CMK (cell line): ENCODE results near the gene UPF3B.
"Not testable (repeated sequence)": the region's sequence is repeated elsewhere in the genome, so short reads cannot be mapped to it uniquely, and the experiment has no call there.

Source experiments
- DNase-seq: peaks from one replicate; pipeline ENCODE4 v3.0.0-alpha.2; 2010; ENCODE audit warnings: low read depth

Gene UPF3B, protein sequence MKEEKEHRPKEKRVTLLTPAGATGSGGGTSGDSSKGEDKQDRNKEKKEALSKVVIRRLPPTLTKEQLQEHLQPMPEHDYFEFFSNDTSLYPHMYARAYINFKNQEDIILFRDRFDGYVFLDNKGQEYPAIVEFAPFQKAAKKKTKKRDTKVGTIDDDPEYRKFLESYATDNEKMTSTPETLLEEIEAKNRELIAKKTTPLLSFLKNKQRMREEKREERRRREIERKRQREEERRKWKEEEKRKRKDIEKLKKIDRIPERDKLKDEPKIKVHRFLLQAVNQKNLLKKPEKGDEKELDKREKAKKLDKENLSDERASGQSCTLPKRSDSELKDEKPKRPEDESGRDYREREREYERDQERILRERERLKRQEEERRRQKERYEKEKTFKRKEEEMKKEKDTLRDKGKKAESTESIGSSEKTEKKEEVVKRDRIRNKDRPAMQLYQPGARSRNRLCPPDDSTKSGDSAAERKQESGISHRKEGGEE

DNA sequence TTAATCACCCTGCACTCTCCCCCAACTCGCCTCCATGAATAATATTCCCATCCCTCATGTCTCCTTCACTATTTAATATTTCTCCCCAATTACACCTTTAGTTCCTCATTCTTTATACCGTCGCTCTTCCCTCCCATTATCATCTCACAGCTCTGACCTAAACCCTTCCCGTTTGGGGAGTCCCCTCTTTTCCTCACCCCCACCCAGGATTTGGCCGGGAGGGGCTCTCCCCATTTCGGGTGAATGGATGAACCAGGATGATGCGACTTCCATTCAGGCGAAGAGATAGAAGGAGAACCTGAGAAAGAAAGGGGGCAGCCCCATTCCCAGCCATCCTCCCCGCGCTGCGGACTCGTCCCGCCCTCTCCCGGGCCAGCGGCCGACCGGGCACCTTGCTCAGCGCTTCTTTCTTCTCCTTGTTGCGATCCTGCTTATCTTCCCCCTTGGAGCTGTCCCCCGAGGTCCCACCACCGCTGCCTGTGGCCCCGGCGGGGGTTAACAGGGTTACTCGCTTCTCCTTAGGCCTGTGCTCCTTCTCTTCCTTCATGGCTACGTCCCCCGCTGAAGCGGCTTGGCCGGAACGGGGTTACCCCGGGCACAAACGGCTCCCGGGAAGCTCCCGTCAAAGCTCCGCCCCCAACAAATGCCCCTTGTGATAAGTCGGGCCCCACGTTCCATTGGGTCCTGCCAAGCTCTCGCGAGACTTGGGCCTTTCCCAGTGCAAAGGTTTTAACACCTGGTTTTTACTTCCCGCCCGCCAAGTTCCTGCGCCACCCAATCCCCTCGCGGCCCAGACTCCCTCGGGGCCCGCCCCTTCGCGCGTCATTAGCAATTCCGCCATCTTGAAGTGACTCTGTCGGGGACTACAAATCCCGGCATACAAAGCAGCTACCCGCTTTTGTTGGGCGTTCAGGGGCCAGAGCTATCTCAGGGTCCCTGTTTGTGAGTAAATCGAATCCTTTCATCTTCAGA, at the start of gene UPF3B:
UPF3B (minus strand) TSS at position 582 of the 972 bp plus-strand sequence; CDS start at position 547, 35 bp downstream.
- DNase-seq = peak; percentile 91

DNA sequence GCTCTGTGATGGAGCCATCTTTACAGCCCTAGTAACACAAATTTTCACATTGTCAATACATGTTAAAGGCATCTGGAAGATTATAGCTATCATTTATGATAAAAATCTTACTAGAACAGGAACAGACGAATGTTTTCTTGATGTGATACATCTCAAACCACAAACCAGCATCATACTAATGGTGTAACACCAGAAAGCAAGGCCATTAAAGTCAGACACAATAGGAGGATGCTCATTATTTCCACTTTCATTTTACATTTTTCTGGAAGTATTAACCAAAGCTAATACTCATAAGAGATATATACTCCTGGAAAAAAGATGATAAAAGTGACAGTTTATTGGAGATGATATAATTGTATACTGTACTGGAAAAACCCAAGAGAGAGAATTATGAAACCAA, 48.2 kb upstream of the UPF3B start:
- DNase-seq = no peak

DNA sequence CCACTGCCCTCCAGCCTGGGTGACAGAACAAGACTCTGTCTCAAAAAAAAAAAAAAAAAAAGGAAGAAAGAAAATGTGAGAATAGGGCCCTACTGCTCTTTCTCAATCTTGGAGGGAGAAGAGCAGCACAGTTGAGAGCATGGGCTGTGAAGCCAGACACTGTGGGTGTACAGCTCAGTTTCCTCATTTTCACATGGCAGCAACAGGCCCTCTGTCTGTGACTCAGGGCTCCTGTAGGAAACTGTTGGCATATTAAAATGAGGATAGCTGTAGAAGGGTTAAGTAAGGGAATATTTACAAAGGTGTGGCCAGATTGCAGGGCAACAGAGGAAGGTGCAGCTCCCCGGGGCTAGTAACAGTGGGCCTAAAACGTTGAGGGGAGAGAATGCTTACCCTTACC, 46.4 kb upstream of the UPF3B start:
- no peak for DNase-seq

DNA sequence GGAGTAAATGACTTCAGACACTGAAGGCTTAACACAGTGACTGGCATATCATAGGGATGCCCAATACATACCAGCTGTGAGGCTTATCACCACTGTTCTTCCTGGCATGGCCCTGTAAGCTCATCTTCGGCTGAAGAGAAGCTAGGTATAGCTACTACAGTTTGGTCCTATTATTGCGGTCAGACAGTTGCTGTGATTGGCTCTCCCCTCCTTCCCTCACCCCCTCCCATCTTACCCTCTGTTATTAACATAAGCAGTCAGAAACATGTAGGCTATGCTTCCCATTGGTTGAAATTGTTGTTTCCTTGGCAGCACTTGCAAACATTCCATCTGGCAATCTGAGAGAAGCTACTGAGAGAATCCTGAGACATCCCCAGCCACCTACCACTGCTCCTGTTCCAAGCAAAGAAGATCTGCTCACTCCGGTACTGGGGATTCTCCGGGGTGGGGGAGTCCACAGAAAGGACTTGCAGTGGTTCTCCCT, 43.1 kb upstream of the UPF3B start, which contains the start of gene AKAP14:
AKAP14 (plus strand) TSS at position 51 of the 484 bp plus-strand sequence. CDS start 7,331 bp downstream, outside the sequence.
- no peak for DNase-seq

DNA sequence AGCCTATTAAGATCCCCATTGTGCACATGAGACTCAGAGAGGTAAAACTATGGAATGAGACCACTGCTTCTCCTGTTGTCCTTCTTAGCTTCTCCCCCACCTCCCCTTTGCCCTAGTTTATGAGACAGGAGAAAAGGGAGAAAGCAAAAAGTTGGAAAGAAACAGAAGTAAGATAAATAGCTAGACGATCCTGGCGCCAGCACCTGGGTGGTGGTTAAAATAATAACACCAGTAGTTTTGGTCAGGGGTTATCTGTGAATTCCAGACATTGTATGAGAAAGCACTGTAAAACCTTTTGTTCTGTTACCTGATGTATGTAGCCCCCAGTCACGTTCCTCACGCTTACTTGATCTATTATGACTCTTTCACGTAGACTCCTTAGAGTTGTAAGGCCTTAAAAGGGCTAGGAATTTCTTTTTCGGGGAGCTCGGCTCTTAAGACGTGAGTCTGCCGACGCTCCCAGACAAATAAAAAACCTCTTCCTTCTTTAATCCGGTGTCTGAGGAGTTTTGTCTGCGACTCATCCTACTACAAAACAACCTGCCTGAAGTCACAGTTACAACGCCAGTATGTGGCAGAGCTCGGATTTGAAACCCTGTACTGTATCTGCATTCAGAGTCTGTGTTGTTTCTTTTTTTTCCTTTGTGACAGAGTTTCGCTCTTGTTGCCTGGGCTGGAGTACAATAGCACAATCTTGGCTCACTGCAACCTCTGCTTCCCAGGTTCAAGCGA, 39.4 kb upstream of the UPF3B start:
- DNase-seq = not testable (repeated sequence)

DNA sequence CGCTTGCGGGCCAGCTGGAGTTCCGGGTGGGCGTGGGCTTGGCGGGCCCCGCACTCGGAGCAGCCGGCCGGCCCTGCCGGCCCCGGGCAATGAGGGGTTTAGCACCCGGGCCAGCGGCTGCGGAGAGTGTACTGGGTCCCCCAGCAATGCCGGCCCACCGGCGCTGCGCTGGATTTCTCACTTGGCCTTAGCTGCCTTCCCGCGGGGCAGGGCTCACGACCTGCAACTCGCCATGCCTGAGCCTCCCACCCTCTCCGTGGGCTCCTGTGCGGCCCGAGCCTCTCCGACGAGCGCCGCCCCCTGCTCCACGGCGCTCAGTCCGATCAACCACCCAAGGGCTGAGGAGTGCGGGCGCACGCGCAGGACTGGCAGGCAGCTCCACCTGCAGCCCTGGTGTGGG, 37.9 kb upstream of the UPF3B start:
- not testable (repeated sequence) for DNase-seq

DNA sequence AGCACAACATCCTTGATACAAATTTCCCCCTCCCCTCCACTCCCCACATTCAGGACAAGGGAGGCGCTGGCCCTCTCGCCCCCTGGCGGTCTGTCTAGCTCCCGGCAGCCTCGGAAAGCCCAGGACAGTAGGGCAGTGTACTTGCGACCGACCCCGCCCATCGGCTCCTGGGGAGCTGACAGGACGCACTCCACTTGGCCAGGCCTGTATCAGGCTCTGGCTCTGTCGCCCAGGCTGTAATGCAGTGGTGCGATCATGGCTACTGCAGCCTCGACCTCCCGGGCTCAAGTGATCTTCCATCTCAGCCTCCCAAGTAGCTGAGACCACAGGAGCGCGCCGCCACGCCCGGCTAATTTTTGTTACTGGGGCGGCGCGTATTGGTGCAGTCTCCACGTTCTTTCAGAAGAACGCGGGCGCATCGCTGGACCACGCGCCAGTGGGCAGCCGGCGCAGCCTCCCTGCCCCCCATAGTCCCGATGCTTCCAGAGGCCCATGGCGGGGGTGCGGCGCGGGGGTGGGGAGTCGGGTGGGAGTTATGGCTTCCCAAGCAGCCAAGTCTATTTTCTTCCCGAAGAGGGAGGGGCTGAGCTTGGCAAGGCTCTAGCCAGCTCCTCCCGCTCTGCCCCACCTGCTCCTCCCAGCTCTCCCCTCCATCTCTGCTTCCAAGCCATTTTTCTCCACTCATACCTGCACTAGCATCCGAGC, 35.1 kb upstream of the UPF3B start:
- no peak for DNase-seq

DNA sequence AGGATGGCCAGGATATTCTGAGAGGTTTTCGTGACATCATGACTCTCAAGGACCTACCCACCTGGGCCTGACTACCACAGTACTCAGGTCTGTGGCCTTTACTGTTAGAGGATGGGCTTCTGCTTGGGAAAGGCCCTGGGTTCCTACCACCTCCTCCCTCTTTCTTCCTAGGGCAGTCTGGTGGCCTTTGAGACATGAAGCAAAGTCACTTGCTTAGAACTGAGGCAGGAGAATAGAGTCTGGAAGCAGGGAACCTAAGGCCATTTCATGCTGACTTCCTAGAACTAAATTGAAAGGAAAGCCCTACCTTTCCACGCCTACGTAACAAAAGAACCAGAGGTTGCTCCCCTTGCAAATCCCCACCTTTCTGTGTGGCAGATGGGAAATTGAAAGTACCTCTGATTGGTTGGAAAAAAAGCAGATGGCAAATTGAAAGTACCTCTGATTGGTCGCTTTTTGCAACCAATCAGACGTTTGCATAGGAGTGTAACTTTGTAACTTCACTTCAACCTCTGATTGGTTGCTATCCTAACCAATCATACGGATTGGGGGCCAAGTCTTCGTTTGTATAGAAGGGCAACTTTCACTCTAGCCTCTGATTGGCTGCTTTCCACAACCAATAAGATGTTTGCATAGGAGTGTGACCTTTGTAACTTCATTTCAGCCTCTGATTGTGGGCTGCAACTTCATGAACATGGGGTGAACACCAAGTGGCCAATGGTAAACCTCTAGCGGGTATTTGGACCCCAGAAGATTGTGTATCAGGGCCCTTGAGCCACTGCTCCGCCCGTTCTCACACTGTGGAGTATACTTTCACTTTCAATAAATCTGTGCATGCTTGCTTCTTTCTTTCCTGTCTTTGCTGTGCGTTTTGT, 33.0 kb upstream of the UPF3B start:
- DNase-seq = peak; percentile 53

DNA sequence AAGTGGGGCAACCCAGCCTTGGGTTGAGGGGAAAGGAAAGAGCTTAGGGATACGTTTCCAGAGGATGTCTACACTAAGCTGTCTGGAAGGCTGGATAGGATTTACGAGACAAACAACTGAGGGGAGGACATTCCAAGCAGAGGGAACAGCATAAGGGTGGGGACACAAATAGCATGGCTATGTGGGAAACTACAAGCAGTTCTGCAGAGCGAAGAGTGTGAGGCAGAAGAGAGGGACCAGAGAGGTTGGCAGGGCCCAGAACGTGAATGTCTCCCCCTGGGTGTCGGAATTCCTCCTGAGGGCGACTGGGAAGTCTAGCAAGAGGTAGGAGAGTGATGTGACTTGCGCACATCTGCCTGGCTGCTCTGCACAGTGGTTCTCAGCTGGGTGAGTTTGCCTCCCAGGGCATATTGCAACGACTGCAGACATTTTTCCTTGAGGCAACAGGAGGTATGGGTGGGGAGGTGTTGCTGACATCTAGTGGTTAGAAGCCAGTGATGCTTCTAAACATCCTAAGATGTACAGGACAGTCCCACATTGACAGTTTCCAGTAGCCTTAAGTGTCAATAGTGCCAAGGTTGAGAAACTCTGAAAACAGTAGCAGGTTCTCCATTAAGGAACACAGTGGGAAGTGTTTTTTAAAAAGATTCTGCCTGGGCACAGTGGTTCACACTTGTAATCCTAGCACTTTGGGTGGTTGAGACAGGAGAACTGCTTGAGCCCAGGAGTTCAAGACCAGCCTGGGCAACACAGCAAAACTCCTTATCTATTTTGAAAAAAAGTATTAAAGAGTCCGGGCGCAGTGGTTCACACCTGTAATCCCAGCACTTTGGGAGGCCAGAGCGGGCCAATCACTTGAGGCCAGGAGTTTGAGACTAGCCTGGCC, 28.0 kb upstream of the UPF3B start:
- no peak for DNase-seq

DNA sequence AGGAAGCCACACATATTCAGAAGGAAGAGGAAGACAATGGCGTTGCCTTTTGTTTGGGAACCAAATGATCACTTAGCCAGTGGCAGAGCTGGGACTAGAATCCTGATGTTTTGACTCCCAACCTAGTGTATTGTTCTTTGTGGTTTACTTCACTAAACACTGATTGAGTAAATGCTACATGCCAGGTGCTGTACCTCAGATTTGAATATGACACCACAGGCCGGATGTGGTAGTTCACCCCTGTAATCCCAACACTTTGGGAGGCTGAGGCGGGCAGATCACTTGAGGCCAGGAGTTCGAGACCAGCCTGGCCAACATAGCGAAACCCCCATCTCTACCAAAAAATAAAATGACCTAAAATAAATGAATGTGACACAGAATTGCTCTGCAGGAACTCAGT, 27.3 kb upstream of the UPF3B start:
- no peak for DNase-seq

DNA sequence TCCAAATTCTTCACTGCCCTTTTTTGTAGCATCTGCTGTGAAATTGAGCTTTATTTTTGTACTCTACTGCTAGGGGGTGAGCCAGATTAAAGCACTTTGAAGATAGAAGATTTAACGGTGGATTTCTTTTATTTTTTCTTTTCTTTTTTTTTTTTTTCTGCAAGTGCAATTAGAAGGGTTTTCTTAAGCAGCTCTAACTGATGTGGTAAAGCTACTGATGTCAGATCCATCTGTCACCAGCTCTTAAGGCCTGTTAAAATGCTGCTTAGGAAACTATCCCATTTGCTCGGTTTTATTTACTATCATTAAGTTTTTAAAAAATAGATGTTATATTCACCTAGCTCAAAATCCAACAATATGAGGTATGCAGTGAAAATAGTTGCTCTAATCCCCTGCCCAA, 26.0 kb upstream of the UPF3B start:
- DNase-seq = no peak

DNA sequence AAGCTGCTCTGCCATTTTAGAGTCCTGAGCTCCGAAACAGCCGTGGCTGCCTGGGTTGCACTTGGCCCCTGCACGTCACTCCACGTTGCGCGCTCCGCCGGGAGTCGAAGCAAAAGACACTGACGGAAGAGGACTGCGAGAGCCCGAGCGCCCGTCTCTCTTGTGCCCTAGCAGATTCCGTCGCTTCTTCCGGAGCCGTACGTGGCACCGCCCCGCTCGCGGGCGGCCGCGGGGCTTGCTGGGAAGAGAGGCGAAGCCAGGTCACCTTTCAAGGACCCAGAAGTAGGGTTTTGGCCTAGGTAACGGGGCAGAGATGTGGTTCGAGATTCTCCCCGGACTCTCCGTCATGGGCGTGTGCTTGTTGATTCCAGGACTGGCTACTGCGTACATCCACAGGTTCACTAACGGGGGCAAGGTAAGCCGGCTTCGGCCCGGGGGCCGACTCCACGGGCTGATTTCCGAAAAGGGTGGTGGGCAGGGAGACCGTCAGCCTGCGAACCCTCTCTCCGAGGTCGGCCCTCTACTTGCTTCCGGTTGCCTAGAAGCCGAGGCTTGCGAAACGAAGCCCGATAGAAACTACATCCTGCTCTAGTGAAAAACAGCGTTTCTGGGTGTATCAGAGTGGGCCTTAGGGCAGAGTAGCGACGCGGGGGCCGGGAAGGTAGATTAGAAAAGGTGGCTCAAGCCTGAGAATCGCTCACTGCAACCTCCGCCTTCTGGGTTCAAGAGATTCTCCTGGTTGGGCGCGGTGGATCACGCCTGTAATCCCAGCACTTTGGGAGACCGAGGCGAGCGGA, 19.0 kb upstream of the UPF3B start, which contains the start of the genes NDUFA1 and RNF113A:
NDUFA1 (plus strand) TSS at position 234 of the 797 bp plus-strand sequence; CDS start at position 314, 80 bp downstream.
RNF113A (minus strand) TSS at position 135 of the 797 bp plus-strand sequence; CDS start at position 15, 120 bp downstream.
- DNase-seq = no peak

DNA sequence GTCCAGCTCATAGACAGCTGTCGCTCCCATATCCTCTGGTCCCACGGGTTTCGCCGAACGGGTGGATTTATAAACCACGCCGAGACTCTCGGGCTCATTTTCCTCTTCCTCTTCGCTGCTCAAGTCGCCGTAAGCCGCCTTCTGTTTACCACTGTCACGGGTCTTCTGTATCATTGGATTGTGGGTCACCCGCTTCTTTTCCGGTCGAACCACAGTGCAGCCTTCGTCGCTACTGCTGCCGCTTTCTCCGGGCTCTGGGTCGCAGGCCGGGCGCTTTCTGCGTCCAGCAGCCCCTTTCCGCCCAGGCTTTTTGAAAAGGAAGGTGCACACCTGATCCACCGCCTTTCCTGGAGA, 18.5 kb upstream of the UPF3B start:
- no peak for DNase-seq

DNA sequence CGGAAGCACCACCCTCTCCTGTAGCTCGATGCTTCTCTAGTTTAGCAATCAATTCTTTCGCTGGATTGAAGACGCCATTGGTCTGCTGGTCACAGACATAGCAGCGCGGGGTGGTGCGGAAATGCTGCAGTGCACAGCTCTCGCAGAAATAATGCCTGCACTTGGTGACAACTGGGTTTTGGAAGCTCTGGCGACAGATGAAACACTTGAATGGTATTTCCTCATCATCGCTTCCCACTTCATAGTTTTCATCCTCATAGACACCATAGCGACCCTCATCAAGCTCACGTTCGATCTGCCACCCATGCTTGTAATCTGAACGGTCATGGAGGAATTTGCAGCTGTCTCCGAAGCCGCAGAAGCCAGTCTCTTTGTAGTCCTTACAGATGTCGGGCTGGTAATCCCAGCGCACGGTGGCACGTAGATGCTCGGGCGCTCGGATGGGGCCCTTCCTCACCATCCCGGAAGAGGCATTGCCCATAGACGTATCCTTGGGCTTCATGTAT, 17.9 kb upstream of the UPF3B start:
- no peak for DNase-seq

DNA sequence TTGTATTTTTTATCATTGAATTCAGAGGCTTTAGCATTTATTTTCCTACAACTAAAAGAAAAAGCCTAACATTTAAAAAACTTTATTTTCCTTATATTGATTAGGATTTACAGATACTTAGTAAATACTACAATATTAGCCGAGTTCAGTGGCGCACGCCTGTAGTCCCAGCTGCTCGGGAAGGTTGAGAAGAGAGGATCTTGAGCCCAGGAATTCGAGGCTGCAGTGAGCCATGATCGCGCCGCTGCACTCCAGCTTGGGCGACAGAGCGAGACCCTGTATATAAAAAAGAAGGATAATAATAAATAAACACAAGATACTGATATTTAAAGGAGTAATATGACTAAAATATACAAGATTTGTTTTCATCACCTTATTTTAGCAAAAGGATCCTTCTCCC, 681 bp upstream of the UPF3B start:
- no peak for DNase-seq

DNA sequence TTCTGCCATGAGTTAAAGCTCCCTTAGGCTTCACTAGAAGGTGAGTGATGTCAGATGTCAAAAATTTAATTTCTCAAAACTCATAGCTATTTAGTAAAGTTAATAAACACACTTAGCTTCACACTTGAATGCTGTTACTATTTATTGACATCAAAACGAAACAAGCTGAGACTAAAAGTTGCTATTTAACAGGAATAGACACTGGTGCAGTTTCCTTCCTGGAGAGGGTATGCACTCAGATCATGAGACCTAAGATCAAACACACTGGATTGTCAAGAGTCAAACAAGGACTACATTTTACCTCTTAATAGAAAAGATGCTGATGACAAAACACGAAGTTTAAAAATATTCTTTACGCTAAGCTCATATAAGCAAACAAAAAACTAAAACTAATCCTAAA, 18.9 kb downstream of the UPF3B start:
- no peak for DNase-seq

DNA sequence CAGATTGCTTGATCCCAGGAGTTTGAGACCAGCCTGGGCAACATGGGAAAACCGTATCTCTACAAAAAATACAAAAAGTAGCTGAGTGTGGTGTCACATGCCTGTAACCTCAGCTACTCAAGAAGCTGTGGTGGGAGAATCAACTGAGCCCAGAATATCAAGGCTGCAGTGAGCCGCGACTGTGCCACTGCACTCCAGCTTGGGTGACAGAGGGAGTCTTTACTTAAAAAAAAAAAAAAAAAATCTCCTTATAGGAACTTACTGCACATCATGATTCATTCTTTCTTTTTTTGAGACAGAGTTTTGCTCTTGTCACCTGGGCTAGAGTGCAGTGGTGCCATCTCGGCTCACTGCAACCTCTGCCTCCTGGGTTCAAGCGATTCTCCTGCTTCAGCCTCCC, 24.3 kb downstream of the UPF3B start:
- no peak for DNase-seq
